GM23248 (cell line): Measurements from ENCODE around the gene LENG8. TPM values are rescaled to one million over a fixed set of nuclear protein-coding genes. Genes with fewer than 3 reads are reported as not detected.

Experiments
- DNase-seq: peaks from one replicate; pipeline ENCODE4 v3.0.0-alpha.2; 2015
- H2AFZ ChIP-seq: fragments of 200-600 bp; sonication (generic); 2 replicates; pipeline ENCODE4 v1.6.1; 2016; ENCODE audit warnings: antibody characterized with exemption
- H3F3A ChIP-seq: fragments of 200-600 bp; sonication (generic); 2 replicates; pipeline ENCODE4 v1.6.1; 2016; ENCODE audit warnings: mild to moderate bottlenecking, antibody characterized with exemption, mixed run types; ENCODE audit not compliant: insufficient read depth
- H3K27ac ChIP-seq: fragments of 200-600 bp; sonication (generic); 2 replicates; pipeline ENCODE4 v1.5.1; 2016; ENCODE audit warnings: mild to moderate bottlenecking
- H3K27me3 ChIP-seq: fragments of 200-600 bp; sonication (generic); replicated peaks from 2 replicates; pipeline ENCODE4 v1.6.1; 2016; ENCODE audit warnings: mild to moderate bottlenecking; ENCODE audit not compliant: insufficient read depth
- H3K36me3 ChIP-seq: fragments of 200-600 bp; sonication (generic); 2 replicates; pipeline ENCODE4 v1.6.1; 2016; ENCODE audit warnings: low read depth, mild to moderate bottlenecking
- H3K4me1 ChIP-seq: fragments of 200-600 bp; sonication (generic); 2 replicates; pipeline ENCODE4 v1.6.1; 2016; ENCODE audit warnings: mild to moderate bottlenecking; ENCODE audit not compliant: insufficient read depth
- H3K4me2 ChIP-seq: fragments of 200-600 bp; sonication (generic); one replicate; pipeline ENCODE4 v1.6.1; 2016; ENCODE audit warnings: mild to moderate bottlenecking; ENCODE audit not compliant: unreplicated experiment
- H3K4me3 ChIP-seq: fragments of 200-600 bp; sonication (generic); 2 replicates; pipeline ENCODE4 v1.5.1; 2016; ENCODE audit warnings: mild to moderate bottlenecking
- H3K79me2 ChIP-seq: fragments of 200-600 bp; sonication (generic); 2 replicates; pipeline ENCODE4 v1.6.1; 2016; ENCODE audit warnings: mild to moderate bottlenecking; ENCODE audit not compliant: insufficient read depth
- H3K9ac ChIP-seq: fragments of 200-600 bp; sonication (generic); 2 replicates; pipeline ENCODE4 v1.6.1; 2016; ENCODE audit warnings: mild to moderate bottlenecking
- H3K9me2 ChIP-seq: fragments of 200-600 bp; sonication (generic); 2 replicates; pipeline ENCODE4 v1.6.1; 2016; ENCODE audit warnings: mixed run types, mild to moderate bottlenecking, moderate library complexity; ENCODE audit not compliant: insufficient read depth
- H3K9me3 ChIP-seq: fragments of 200-600 bp; sonication (generic); one replicate; pipeline ENCODE4 v1.6.1; 2017; ENCODE audit warnings: low read depth
- H4K20me1 ChIP-seq: fragments of 200-600 bp; sonication (generic); 2 replicates; pipeline ENCODE4 v1.6.0; 2016; ENCODE audit not compliant: insufficient read depth
- EZH2 ChIP-seq: fragments of 200-600 bp; sonication (generic); IDR thresholded peaks from 2 replicates; pipeline ENCODE4 v1.6.1; 2018; ENCODE audit warnings: antibody characterized with exemption, mild to moderate bottlenecking; ENCODE audit not compliant: insufficient read depth, poor library complexity, severe bottlenecking
- EZH2phosphoT487 ChIP-seq: fragments of 200-600 bp; sonication (generic); IDR thresholded peaks from 2 replicates; pipeline ENCODE4 v1.6.1; 2018; ENCODE audit warnings: antibody characterized with exemption, moderate library complexity, mild to moderate bottlenecking, low read depth; ENCODE audit not compliant: insufficient read depth
- WGBS, 2 experiments: methylation state at CpG; one replicate each; pipeline ENCODE4 v1.1.6; 2015 to 2017; ENCODE audit warnings: low lambda C conversion rate in 2 of 2, low coverage in 1 of 2; ENCODE audit errors: missing lambda C conversion rate in 2 of 2; 5-methylcytosine and 5-hydroxymethylcytosine counted together
- in situ Hi-C: fragments of 300-500 bp; cut with MboI; formaldehyde crosslinking; loops from 2 replicates; pipeline ENCODE4 v1.15.0; 2020
- polyA plus RNA-seq: library from polyadenylated mRNA; unstranded; fragments of >200 nt; fragmentation: Nextera tagmentation; extraction: Ambion mirVana; gene quantifications from 2 replicates; pipeline ENCODE4 v1.2.1, GENCODE V29; 2016
- total RNA-seq: library from RNA; depleted of rRNA; stranded (reverse); fragments of >200 nt; shearing (Covaris generic); gene quantifications from 2 replicates; pipeline ENCODE4 v1.2.3, GENCODE V29; 2014

LENG8 gene
- total and polyA plus RNA-seq, 2 experiments from 2014 or later: 29.2 to 45.5 TPM

GRCh38 chr19:54462047-54462654 is 13.2 kb downstream of the LENG8 start:
- Histone ChIP-seq H3K79me2 (peaks cover 52% of the 10 kb centered on the region), H2AFZ (no peak overlapping the region), H3F3A (peaks cover 27% of the 10 kb centered on the region; the same call in 1 of the 2 replicates), H3K36me3 (peaks cover 16% of the 10 kb centered on the region; the same call in 1 of the 2 replicates), H4K20me1 (no peaks in the 10 kb centered on the region), H3K9me3 (no peaks in the 10 kb centered on the region), H3K27me3 (no peaks in the 10 kb centered on the region), H3K4me3 (peak overlapping the region; percentile 77), H3K9ac (peak overlapping the region; percentile 93), H3K4me2 (peak overlapping the region; percentile 89), H3K27ac (peak overlapping the region; percentile 93), H3K9me2 (no peaks in the 10 kb centered on the region), H3K4me1 (peaks cover 8% of the 10 kb centered on the region)
- TF ChIP-seq EZH2phosphoT487 (no peak), EZH2 (no peak)
- in situ Hi-C loops: loop anchor here (25.0 kb wide), 1 partner anchor 1200 kb away; the partner anchor contains the start of gene U2AF2
- DNase-seq: peak; percentile 51
- WGBS, 2 experiments: 37 to 47% methylated on average over 15 of the region's 15 CpGs

GRCh38 chr19:54462655-54463530 is 13.9 kb downstream of the LENG8 start:
- 0 out of 2 replicates have a peak overlapping the region, but pooled peaks have one; percentile 35 for H2AFZ ChIP-seq
- in situ Hi-C loops: loop anchor here (25.0 kb wide), 1 partner anchor 1199 kb away; the partner anchor contains the start of gene U2AF2

GRCh38 chr19:54463531-54464043 is 14.6 kb downstream of the LENG8 start, which contains the start of gene LENG9:
TSS of gene LENG9 (minus strand) at chr19:54463778. CDS start at chr19:54463526, 252 bp downstream.
- in situ Hi-C loops: loop anchor here (25.0 kb wide), 1 partner anchor 1199 kb away; the partner anchor contains the start of gene U2AF2
- Histone ChIP-seq H3K36me3 (0 out of 2 replicates have a peak, but pooled peaks cover 2% of the 10 kb centered on the region), H3F3A (peaks cover 38% of the 10 kb centered on the region), H3K79me2 (peaks cover 38% of the 10 kb centered on the region), H3K27ac (peak within 1 kb of the TSS; percentile 93), H3K4me1 (peaks cover 8% of the 10 kb centered on the region), H3K9me2 (no peaks in the 10 kb centered on the region), H3K9ac (peak within 1 kb of the TSS; percentile 93), H3K27me3 (no peaks in the 10 kb centered on the region), H2AFZ (peak within 1 kb of the TSS; percentile 77), H3K9me3 (no peaks in the 10 kb centered on the region), H3K4me3 (peak within 1 kb of the TSS; percentile 77), H4K20me1 (no peaks in the 10 kb centered on the region), H3K4me2 (peak within 1 kb of the TSS; percentile 89)
- TF ChIP-seq EZH2phosphoT487: no peak
- TF ChIP-seq EZH2: no peak
- DNase-seq: peak; percentile 100
- WGBS, 2 experiments: 2% methylated on average over 15 to 19 of the region's 41 CpGs

More at GRCh38 chr19:54462655-54463530, 13.9 kb downstream of the LENG8 start:
- Histone ChIP-seq H3K9me3 (no peaks in the 10 kb centered on the region), H3K27me3 (no peaks in the 10 kb centered on the region), H3K36me3 (peaks cover 9% of the 10 kb centered on the region; the same call in 1 of the 2 replicates), H3F3A (peaks cover 35% of the 10 kb centered on the region), H3K4me3 (peak overlapping the region; percentile 77), H3K4me2 (peak overlapping the region; percentile 89), H3K4me1 (peaks cover 8% of the 10 kb centered on the region), H3K9me2 (no peaks in the 10 kb centered on the region), H3K9ac (peak overlapping the region; percentile 93), H4K20me1 (no peaks in the 10 kb centered on the region), H3K79me2 (peaks cover 45% of the 10 kb centered on the region), H3K27ac (peak overlapping the region; percentile 93)
- DNase-seq: peak; percentile 85
- WGBS, 2 experiments: 5 to 9% methylated on average over 48 to 83 of the region's 91 CpGs
- TF ChIP-seq EZH2phosphoT487: no peak
- TF ChIP-seq EZH2: no peak
